SK-N-SH (cell line): ENCODE data around the gene NFAT5. TPM values are rescaled to one million over a fixed set of nuclear protein-coding genes. Genes with fewer than 3 reads are reported as not detected.

Source experiments
- CTCF ChIA-PET: fragments of 300-600, 350-600 bp; formaldehyde crosslinking; extraction: SDS; loops from one replicate; lab custom pipeline; 2021; lab: Yijun Ruan, JAX
- POLR2A ChIA-PET: fragments of 350-600 bp; sonication (Branson Sonifier 250); formaldehyde crosslinking; extraction: SDS; loops from one replicate; lab custom pipeline; 2020; ENCODE audit warnings: antibody characterized with exemption, inconsistent platforms; lab: Yijun Ruan, JAX
- DNase-seq: peaks from one replicate; pipeline ENCODE4 v3.0.0; 2012
- H2AFZ ChIP-seq: fragments of 200-600 bp; sonication (generic); 2 replicates; pipeline ENCODE4 v1.8.1; 2016; ENCODE audit warnings: antibody characterized with exemption, mild to moderate bottlenecking, low read depth
- H3F3A ChIP-seq: fragments of 200-600 bp; sonication (generic); replicated peaks from 2 replicates; pipeline ENCODE3; 2016; ENCODE audit warnings: antibody characterized with exemption, mild to moderate bottlenecking; ENCODE audit not compliant: insufficient read depth
- H3K27ac ChIP-seq, 2 experiments: fragments of 200-500 bp in 1 of 2; fragments of 200-600 bp in 1 of 2; sonication (Bioruptor generic) in 1 of 2; sonication (generic), shearing (Covaris generic) in 1 of 2; 2 replicates each; pipeline versions ENCODE4 v1.5.1 to v1.6.1; 2014 to 2016; ENCODE audit warnings: low read depth in 2 of 2, inconsistent platforms in 1 of 2, low read length in 1 of 2, mild to moderate bottlenecking in 1 of 2, mixed read lengths in 1 of 2
- H3K27me3 ChIP-seq: fragments of 200-600 bp; sonication (generic), shearing (Covaris generic); 2 replicates; pipeline ENCODE4 v1.6.1; 2016; ENCODE audit warnings: mixed run types; ENCODE audit not compliant: insufficient read depth
- H3K36me3 ChIP-seq, 2 experiments: fragments of 200-500 bp in 1 of 2; fragments of 200-600 bp in 1 of 2; sonication (Bioruptor generic) in 1 of 2; sonication (generic) in 1 of 2; replicated peaks in 1 of 2; 2 replicates each; pipeline versions ENCODE3 to v1.5.1; 2014 to 2016; ENCODE audit warnings: low read length in 1 of 2, mild to moderate bottlenecking in 1 of 2; ENCODE audit not compliant: insufficient read depth in 2 of 2, control insufficient read depth in 1 of 2
- H3K4me1 ChIP-seq, 2 experiments: fragments of 200-500 bp in 1 of 2; fragments of 200-600 bp in 1 of 2; sonication (Bioruptor generic) in 1 of 2; sonication (generic), shearing (Covaris generic) in 1 of 2; 2 replicates each; pipeline versions ENCODE4 v1.5.1 to v1.6.1; 2014 to 2016; ENCODE audit warnings: low read depth in 1 of 2, low read length in 1 of 2, mixed run types in 1 of 2; ENCODE audit not compliant: insufficient read depth in 2 of 2, control insufficient read depth in 1 of 2
- H3K4me2 ChIP-seq: fragments of 200-600 bp; sonication (generic), shearing (Covaris generic); 2 replicates; pipeline ENCODE4 v1.6.1; 2017; ENCODE audit warnings: mixed run types
- H3K4me3 ChIP-seq, 2 experiments: fragments of 200-500 bp in 1 of 2; fragments of 200-600 bp in 1 of 2; sonication (Bioruptor generic) in 1 of 2; sonication (generic), shearing (Covaris generic) in 1 of 2; 2 replicates each; pipeline versions ENCODE4 v1.5.1 to v1.8.1; 2014 to 2016; ENCODE audit warnings: low read depth in 2 of 2, inconsistent platforms in 1 of 2, low read length in 1 of 2, mild to moderate bottlenecking in 1 of 2, mixed read lengths in 1 of 2, moderate library complexity in 1 of 2
- H3K79me2 ChIP-seq: fragments of 200-600 bp; sonication (generic); 2 replicates; pipeline ENCODE4 v1.8.1; 2017; ENCODE audit warnings: mild to moderate bottlenecking; ENCODE audit not compliant: insufficient read depth
- H3K9ac ChIP-seq: fragments of 200-600 bp; sonication (generic); 2 replicates; pipeline ENCODE4 v1.6.1; 2017; ENCODE audit warnings: mixed run types
- H3K9me2 ChIP-seq: fragments of 200-600 bp; sonication (generic); 2 replicates; pipeline ENCODE4 v1.6.1; 2017; ENCODE audit warnings: mixed run types
- H3K9me3 ChIP-seq: fragments of 200-600 bp; sonication (generic); 2 replicates; pipeline ENCODE4 v1.6.1; 2017; ENCODE audit warnings: mixed run types, mild to moderate bottlenecking, moderate library complexity
- H4K20me1 ChIP-seq: fragments of 200-600 bp; sonication (generic); 2 replicates; pipeline ENCODE4 v1.6.1; 2017; ENCODE audit warnings: mild to moderate bottlenecking, mixed run types; ENCODE audit not compliant: insufficient read depth
- CTCF ChIP-seq: fragments of 200-600 bp; sonication (generic); IDR thresholded peaks from 2 replicates; pipeline ENCODE4 v1.6.1; 2017; ENCODE audit warnings: antibody characterized with exemption, mild to moderate bottlenecking, moderate library complexity
- EP300 ChIP-seq, 2 experiments: IDR thresholded peaks; 2 replicates each; pipeline versions ENCODE4 v1.4.0 to v1.6.1; 2012; ENCODE audit warnings: borderline replicate concordance in 1 of 2, low read depth in 1 of 2, low read length in 1 of 2
- EZH2phosphoT487 ChIP-seq: fragments of 200-600 bp; sonication (generic); IDR thresholded peaks from 2 replicates; pipeline ENCODE4 v1.6.1; 2017; ENCODE audit warnings: low read depth, mixed run types, mild to moderate bottlenecking, antibody characterized with exemption, moderate library complexity, borderline replicate concordance
- FOXM1 ChIP-seq: IDR thresholded peaks from 2 replicates; pipeline ENCODE4 v1.4.0; 2012; ENCODE audit warnings: low read depth, mild to moderate bottlenecking
- GATA2 ChIP-seq: sonication (generic); formaldehyde crosslinking; IDR thresholded peaks from 2 replicates; pipeline ENCODE4 v1.5.0; 2020; ENCODE audit warnings: mild to moderate bottlenecking, missing genetic modification reagents
- JUND ChIP-seq: IDR thresholded peaks from 2 replicates; pipeline ENCODE4 v1.4.0; 2012
- MAX ChIP-seq: IDR thresholded peaks from 2 replicates; pipeline ENCODE4 v1.4.0; 2012; ENCODE audit warnings: low read depth
- NFIC ChIP-seq: IDR thresholded peaks from 2 replicates; pipeline ENCODE4 v1.4.0; 2012; ENCODE audit warnings: borderline replicate concordance
- PBX3 ChIP-seq: IDR thresholded peaks from 2 replicates; pipeline ENCODE4; 2012
- RFX5 ChIP-seq: IDR thresholded peaks from 2 replicates; pipeline ENCODE4 v1.6.1; 2012; ENCODE audit warnings: mild to moderate bottlenecking, improper control_type of control experiment, low read length
- RXRA ChIP-seq: IDR thresholded peaks from 2 replicates; pipeline ENCODE4 v1.4.0; 2012; ENCODE audit warnings: low read depth, mild to moderate bottlenecking, borderline replicate concordance
- SIN3A ChIP-seq: IDR thresholded peaks from 2 replicates; pipeline ENCODE4 v1.6.1; 2012; ENCODE audit warnings: low read depth, mild to moderate bottlenecking, low read length, moderate library complexity, borderline replicate concordance
- TAF1 ChIP-seq: IDR thresholded peaks from 2 replicates; pipeline ENCODE4 v1.6.1; 2012; ENCODE audit warnings: low read depth, mild to moderate bottlenecking, low read length, moderate library complexity, borderline replicate concordance
- TCF12 ChIP-seq: IDR thresholded peaks from 2 replicates; pipeline ENCODE4 v1.4.0; 2012
- USF1 ChIP-seq: IDR thresholded peaks from 2 replicates; pipeline ENCODE4 v1.4.0; 2012; ENCODE audit warnings: low read depth, borderline replicate concordance
- USF2 ChIP-seq: fragments of 150-350 bp; IDR thresholded peaks from 2 replicates; pipeline ENCODE4 v1.6.1; 2017; ENCODE audit warnings: antibody characterized with exemption, low read length, low read depth, borderline replicate concordance
- YY1 ChIP-seq: IDR thresholded peaks from 2 replicates; pipeline ENCODE4 v1.4.0; 2012; ENCODE audit warnings: low read depth, mild to moderate bottlenecking
- ZBTB33 ChIP-seq: IDR thresholded peaks from 2 replicates; pipeline ENCODE4 v1.4.0; 2012; ENCODE audit warnings: low read depth, borderline replicate concordance
- WGBS: methylation state at CpG from one replicate; pipeline ENCODE4 v1.1.6; 2017; ENCODE audit warnings: low lambda C conversion rate; 5-methylcytosine and 5-hydroxymethylcytosine counted together
- polyA plus RNA-seq, 3 experiments: library from polyadenylated mRNA; depleted of rRNA; stranded (reverse); fragments of >200 nt; gene quantifications; 2 replicates each; pipeline ENCODE4 v1.2.3, GENCODE V29; 2012

Gene NFAT5
- polyA plus RNA-seq, 1 of the 3 experiments (the other 2 are of a cell fraction): 7.2 TPM

- 75% methylated on average over 8 of the region's 8 CpGs for WGBS
- peaks cover 0 to 14% of the 10 kb centered on the region in 2 experiments for H3K36me3 ChIP-seq
- peaks cover 82% of the 10 kb centered on the region for H4K20me1 ChIP-seq
- TF ChIP-seq CTCF: no peak
- TF ChIP-seq YY1: no peak
- TF ChIP-seq PBX3: peak; percentile 49
- peak; percentile 50 for TF ChIP-seq JUND
- TF ChIP-seq GATA2 (CRISPR knock-in tag): no peak
- TF ChIP-seq TCF12: 0 out of 2 replicates have a peak, but pooled peaks have one; percentile 6
- no peaks in the 10 kb centered on the region for H3K27me3 ChIP-seq
- peaks cover 98% of the 10 kb centered on the region for H3K79me2 ChIP-seq
- ChIA-PET POLR2A (no interaction called here), CTCF (interaction anchor here (1.4 to 1.6 kb wide), 2 partner anchors 8 to 24 kb away, joined by 3 to 4 read pairs; no protein-coding TSS in a partner anchor)
- peaks cover 31% of the 10 kb centered on the region for H3F3A ChIP-seq
- H3K4me3 ChIP-seq: no peak overlapping the region
- H3K9me3 ChIP-seq: no peaks in the 10 kb centered on the region
- no peak overlapping the region for H2AFZ ChIP-seq
- peaks cover 0 to 7% of the 10 kb centered on the region in 2 experiments; a peak in 1 of 4 replicates for H3K4me1 ChIP-seq
- no peak overlapping the region for H3K4me2 ChIP-seq
- no peak for DNase-seq
- peak overlapping the region; percentile 2; the same call in 1 of the 2 replicates for H3K9ac ChIP-seq
- H3K9me2 ChIP-seq: no peaks in the 10 kb centered on the region
- peak overlapping the region in 1 of 2 experiments; percentile 62; a peak in 2 of 4 replicates for H3K27ac ChIP-seq
Observed at GRCh38 chr16:69595127-69596036, 29.6 kb downstream of the NFAT5 start.

- Histone ChIP-seq H4K20me1 (peaks cover 89% of the 10 kb centered on the region), H3K9me3 (no peaks in the 10 kb centered on the region), H3K4me2 (no peak overlapping the region), H3K4me1 (peaks cover 0 to 7% of the 10 kb centered on the region in 2 experiments; a peak in 1 of 4 replicates), H3K27me3 (no peaks in the 10 kb centered on the region), H3K79me2 (peaks cover 98% of the 10 kb centered on the region), H3K27ac (peak overlapping the region in 1 of 2 experiments; percentile 62; a peak in 2 of 4 replicates), H3K9ac (no peak overlapping the region), H3K4me3 (no peak overlapping the region), H3F3A (peaks cover 27% of the 10 kb centered on the region), H2AFZ (no peak overlapping the region), H3K9me2 (no peaks in the 10 kb centered on the region), H3K36me3 (peaks cover 0 to 6% of the 10 kb centered on the region in 2 experiments)
- CTCF ChIA-PET: interaction anchor here (0.6 to 1.3 kb wide), 2 partner anchors 10 to 19 kb away, joined by 3 to 5 read pairs; no protein-coding TSS in a partner anchor
- POLR2A ChIA-PET: no interaction called here
- DNase-seq: no peak
- TF ChIP-seq SIN3A (no peak), ZBTB33 (no peak), FOXM1 (no peak), MAX (no peak), TAF1 (no peak), JUND (no peak), NFIC (no peak), RFX5 (no peak), RXRA (no peak), YY1 (no peak), USF1 (no peak), EZH2phosphoT487 (no peak), EP300 (IDR thresholded peaks at IDR 0.05; ENCODE audit: borderline replicate concordance in 1 of 2, low read depth in 1 of 2, low read length in 1 of 2) (no peak), USF2 (no peak)
Observed at GRCh38 chr16:69596801-69597200, 31.0 kb downstream of the NFAT5 start.
